PC-3 (cell line): Measurements from ENCODE around the gene CASKIN2. TPM values are rescaled to one million over a fixed set of nuclear protein-coding genes. Genes with fewer than 3 reads are reported as not detected.

Source experiments
- ATAC-seq: fragments of 200-7000 bp; cut with Tn5 transposase; 2 replicates; pipeline ENCODE4 v1.9.1; 2020; ENCODE audit warnings: mild to moderate bottlenecking, moderate library complexity
- BruUV-seq: library from RNA; stranded (reverse); fragments of 400-500 nt; replicated peaks from 2 replicates; lab custom pipeline; 2021; lab: Mats Ljungman, UMichigan
- CTCF ChIA-PET: fragments of 300-600 bp; sonication (Branson Sonifier 250); formaldehyde crosslinking; loops from one replicate; lab custom pipeline; 2022; ENCODE audit warnings: antibody characterized with exemption; lab: Charles Lee
- POLR2A ChIA-PET: fragments of 300-600 bp; sonication (Branson Sonifier 250); formaldehyde crosslinking; loops from one replicate; lab custom pipeline; 2022; ENCODE audit warnings: antibody characterized with exemption; ENCODE audit not compliant: unreplicated experiment; lab: Charles Lee
- DNase-seq: peaks from one replicate; pipeline ENCODE4 v3.0.0-alpha.2; 2015
- H2AFZ ChIP-seq: fragments of 300-600 bp; sonication (generic); 2 replicates; pipeline ENCODE4 v1.6.0; 2016; ENCODE audit warnings: antibody characterized with exemption, low read length
- H3F3A ChIP-seq: fragments of 300-600 bp; sonication (generic); one replicate; pipeline ENCODE4 v1.6.0; 2017; ENCODE audit warnings: antibody characterized with exemption, low read length, control low read depth, mild to moderate bottlenecking; ENCODE audit not compliant: unreplicated experiment
- H3K27ac ChIP-seq: fragments of 300-600 bp; sonication (generic); 2 replicates; pipeline ENCODE4 v1.5.1; 2016; ENCODE audit warnings: mild to moderate bottlenecking, low read length
- H3K27me3 ChIP-seq: fragments of 300-600 bp; sonication (generic); 2 replicates; pipeline ENCODE4 v1.6.1; 2016; ENCODE audit warnings: low read length, mixed read lengths
- H3K36me3 ChIP-seq: fragments of 300-600 bp; sonication (generic); 2 replicates; pipeline ENCODE4 v1.6.1; 2016; ENCODE audit warnings: low read depth, mixed run types, low read length, mixed read lengths
- H3K4me1 ChIP-seq: fragments of 300-600 bp; sonication (generic); 2 replicates; pipeline ENCODE4 v1.5.1; 2016; ENCODE audit warnings: low read length; ENCODE audit not compliant: insufficient read depth
- H3K4me2 ChIP-seq: fragments of 300-600 bp; sonication (generic); 2 replicates; pipeline ENCODE4 v1.6.0; 2016; ENCODE audit warnings: low read length
- H3K4me3 ChIP-seq: fragments of 300-600 bp; sonication (generic); 2 replicates; pipeline ENCODE4 v1.5.1; 2016; ENCODE audit warnings: mild to moderate bottlenecking, low read length, mixed read lengths
- H3K79me2 ChIP-seq: fragments of 300-600 bp; sonication (generic); 2 replicates; pipeline ENCODE4 v1.6.1; 2017; ENCODE audit warnings: low read length, mixed read lengths
- H3K9ac ChIP-seq: fragments of 300-600 bp; sonication (generic); 2 replicates; pipeline ENCODE4 v1.6.0; 2016; ENCODE audit warnings: mild to moderate bottlenecking, low read length
- H3K9me2 ChIP-seq: fragments of 300-600 bp; sonication (generic); replicated peaks from 2 replicates; pipeline ENCODE4 v1.6.1; 2016; ENCODE audit warnings: mixed run types, low read length, mixed read lengths
- H3K9me3 ChIP-seq: fragments of 300-600 bp; sonication (generic); 2 replicates; pipeline ENCODE4 v1.6.1; 2016; ENCODE audit warnings: low read length, mixed read lengths
- H4K20me1 ChIP-seq: fragments of 300-600 bp; sonication (generic); 2 replicates; pipeline ENCODE4 v1.6.1; 2016; ENCODE audit warnings: low read length, mixed read lengths
- CTCF ChIP-seq: fragments of 300-600 bp; sonication (generic); conservative IDR thresholded peaks from 2 replicates; pipeline ENCODE4 v1.5.1; 2017; ENCODE audit warnings: antibody characterized with exemption, low read depth, mild to moderate bottlenecking, low read length
- EZH2 ChIP-seq: fragments of 300-600 bp; sonication (generic); IDR thresholded peaks from one replicate; pipeline ENCODE4 v1.6.1; 2017; ENCODE audit warnings: antibody characterized with exemption, mild to moderate bottlenecking, low read length; ENCODE audit not compliant: unreplicated experiment
- EZH2phosphoT487 ChIP-seq: fragments of 300-600 bp; sonication (generic); IDR thresholded peaks from 2 replicates; pipeline ENCODE4 v1.6.1; 2018; ENCODE audit warnings: mild to moderate bottlenecking, antibody characterized with exemption, low read length, borderline replicate concordance
- intact Hi-C: fragments of 100-400 bp; cut with micrococcal nuclease; formaldehyde crosslinking; loops from 2 replicates; pipeline ENCODE4 v1.9.0; 2023
- total RNA-seq: library from RNA; depleted of rRNA; stranded (reverse); fragments of >200 nt; gene quantifications from 2 replicates; pipeline ENCODE4 v1.2.3, GENCODE V29; 2014

Gene CASKIN2
- total RNA-seq, 1 experiment from 2014 or later: 22.0 TPM

GRCh38 chr17:75494326-75494877 lies 20.9 kb downstream of the CASKIN2 start:
- Histone ChIP-seq H3K4me2 (no peak overlapping the region), H3K27me3 (no peaks in the 10 kb centered on the region), H2AFZ (no peak overlapping the region), H3K9ac (no peak overlapping the region), H3K27ac (no peak overlapping the region), H3F3A (no peaks in the 10 kb centered on the region), H3K79me2 (no peaks in the 10 kb centered on the region), H3K36me3 (peaks cover 15% of the 10 kb centered on the region), H3K4me1 (no peaks in the 10 kb centered on the region), H3K4me3 (no peak overlapping the region), H3K9me3 (no peaks in the 10 kb centered on the region), H4K20me1 (no peaks in the 10 kb centered on the region), H3K9me2 (no peaks in the 10 kb centered on the region)
- intact Hi-C loops: no loop called here
- BruUV-seq: no TSS peak
- CTCF ChIA-PET: no interaction called here
- POLR2A ChIA-PET: interaction anchor here (0.6 kb wide), 1 partner anchor 66 kb away, joined by 3 read pairs; no protein-coding TSS in a partner anchor
- DNase-seq (no peak), ATAC-seq (no peak)
- no peak for TF ChIP-seq EZH2phosphoT487
- TF ChIP-seq EZH2: no peak
- TF ChIP-seq CTCF: no peak

- TF ChIP-seq EZH2phosphoT487: no peak
- no peak for TF ChIP-seq EZH2
- no peak for TF ChIP-seq CTCF
- H3K9ac ChIP-seq: no peak overlapping the region
- intact Hi-C loops: no loop called here
- H3K27ac ChIP-seq: no peak overlapping the region
- ChIA-PET CTCF (no interaction called here), POLR2A (no interaction called here)
- H3K79me2 ChIP-seq: no peaks in the 10 kb centered on the region
- H3K4me3 ChIP-seq: no peak overlapping the region
- H3K9me3 ChIP-seq: no peaks in the 10 kb centered on the region
- DNase-seq (no peak), ATAC-seq (no peak)
- no peak overlapping the region for H2AFZ ChIP-seq
- H3K9me2 ChIP-seq: no peaks in the 10 kb centered on the region
- H3K36me3 ChIP-seq: peaks cover 12% of the 10 kb centered on the region
- H4K20me1 ChIP-seq: no peaks in the 10 kb centered on the region
- H3F3A ChIP-seq: no peaks in the 10 kb centered on the region
- H3K4me2 ChIP-seq: no peak overlapping the region
- BruUV-seq: no TSS peak
- H3K27me3 ChIP-seq: no peaks in the 10 kb centered on the region
- H3K4me1 ChIP-seq: no peaks in the 10 kb centered on the region
Observed at GRCh38 chr17:75493476-75494129, 21.7 kb downstream of the CASKIN2 start.

GRCh38 chr17:75492555-75493168 lies 22.7 kb downstream of the CASKIN2 start:
- no peaks in the 10 kb centered on the region for H3K9me2 ChIP-seq
- ChIA-PET POLR2A (interaction anchor here (0.6 kb wide), 1 partner anchor 14 kb away, joined by 10 read pairs; no protein-coding TSS in a partner anchor), CTCF (no interaction called here)
- ATAC-seq (no peak), DNase-seq (no peak)
- H3K27me3 ChIP-seq: no peaks in the 10 kb centered on the region
- TSS peak; percentile 27 for BruUV-seq
- H3K4me3 ChIP-seq: no peak overlapping the region
- no peaks in the 10 kb centered on the region for H3K4me1 ChIP-seq
- no peak for TF ChIP-seq CTCF
- no peak for TF ChIP-seq EZH2phosphoT487
- no peak for TF ChIP-seq EZH2
- no peak overlapping the region for H3K9ac ChIP-seq
- intact Hi-C loops: no loop called here
- H3K36me3 ChIP-seq: peaks cover 12% of the 10 kb centered on the region
- no peaks in the 10 kb centered on the region for H3K9me3 ChIP-seq
- H2AFZ ChIP-seq: no peak overlapping the region
- H3F3A ChIP-seq: no peaks in the 10 kb centered on the region
- H4K20me1 ChIP-seq: no peaks in the 10 kb centered on the region
- no peak overlapping the region for H3K4me2 ChIP-seq
- no peak overlapping the region for H3K27ac ChIP-seq
- no peaks in the 10 kb centered on the region for H3K79me2 ChIP-seq
